GM12864 (cell line): ENCODE results near the gene PRSS57.

Experiments
- DNase-seq: peaks from one replicate; pipeline ENCODE4 v3.0.0-alpha.2; 2011; ENCODE audit warnings: low read depth
- H3K4me3 ChIP-seq: 2 replicates; pipeline ENCODE4 v1.5.1; 2011; ENCODE audit warnings: mild to moderate bottlenecking, low read depth, low read length, control low read depth
- CTCF ChIP-seq: IDR thresholded peaks from 2 replicates; pipeline ENCODE4 v1.5.1; 2011; ENCODE audit warnings: low read depth, mild to moderate bottlenecking, moderate library complexity, low read length, control low read depth, inconsistent platforms; ENCODE audit errors: missing control alignments

PRSS57 gene

GRCh38 chr19:687569-688166 is 7.6 kb downstream of the PRSS57 start:
- H3K4me3 ChIP-seq = no peak overlapping the region
- TF ChIP-seq CTCF = no peak
- DNase-seq = no peak

GRCh38 chr19:686589-687297 is 8.5 kb downstream of the PRSS57 start:
- no peak overlapping the region for H3K4me3 ChIP-seq
- no peak for DNase-seq
- no peak for TF ChIP-seq CTCF

GRCh38 chr19:685454-685931 is 9.8 kb downstream of the PRSS57 start:
- H3K4me3 ChIP-seq = no peak overlapping the region
- DNase-seq = no peak
- TF ChIP-seq CTCF = no peak

- no peak for TF ChIP-seq CTCF
- no peak overlapping the region for H3K4me3 ChIP-seq
- DNase-seq = no peak
Measured at GRCh38 chr19:682678-683320, 12.5 kb downstream of the PRSS57 start.

GRCh38 chr19:681029-682019 is 13.9 kb downstream of the PRSS57 start:
- no peak for TF ChIP-seq CTCF
- peak; percentile 70 for DNase-seq
- H3K4me3 ChIP-seq = no peak overlapping the region; the same call in 1 of the 2 replicates

- DNase-seq = peak; percentile 89
- TF ChIP-seq CTCF = peak; percentile 34
- peak overlapping the region; percentile 79 for H3K4me3 ChIP-seq
Measured at GRCh38 chr19:680287-681028, 14.8 kb downstream of the PRSS57 start.
